ENCODE results near the gene YOD1. TPM values are rescaled to one million over a fixed set of nuclear protein-coding genes. Genes with fewer than 3 reads are reported as not detected.

YOD1 gene
- total and polyA plus RNA-seq, 2 donors (not counting 1 experiment from before 2014, with no cell fraction given): 3.0 to 5.6 TPM

DNA sequence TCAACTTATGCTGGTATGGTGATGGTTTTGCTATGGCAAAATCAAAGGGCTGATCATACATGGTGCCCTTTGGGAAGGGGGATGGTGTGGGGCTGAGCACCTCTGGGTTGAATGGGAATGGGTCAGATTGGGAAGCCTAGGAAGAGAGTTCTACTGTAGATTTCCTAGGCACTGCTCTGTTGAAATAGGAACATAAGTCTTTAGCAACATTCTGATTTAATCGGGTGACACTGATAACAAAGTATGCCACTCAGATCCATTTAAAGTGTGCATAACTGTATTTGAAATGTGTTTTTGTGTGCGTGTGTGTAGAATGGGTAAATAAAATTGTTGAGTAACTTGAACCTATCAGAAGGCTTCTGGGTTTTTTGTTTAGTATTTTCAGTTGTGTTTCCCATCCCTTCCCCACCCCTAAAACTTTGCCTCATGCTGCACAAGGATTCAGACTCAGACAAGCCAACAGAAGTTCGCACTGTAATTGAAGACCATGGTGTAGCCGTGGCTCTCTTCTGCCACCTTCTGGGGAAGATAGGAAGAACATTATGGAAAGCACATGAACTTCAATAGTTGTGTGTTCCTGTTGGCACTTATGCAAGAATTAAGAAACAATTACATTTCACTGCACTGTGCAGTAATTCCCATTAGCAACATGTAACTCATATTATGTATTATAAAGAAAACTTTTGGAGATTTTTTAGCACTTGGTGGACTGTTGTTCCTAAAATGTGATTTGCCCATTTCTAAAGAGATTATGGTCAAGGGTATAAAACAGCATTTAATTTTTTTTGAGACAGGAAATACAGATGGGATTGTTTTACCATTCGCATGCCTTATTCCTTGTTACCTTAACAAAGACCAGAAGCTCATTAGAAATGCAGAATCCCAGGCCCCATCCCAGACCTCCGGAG, 26.7 kb upstream of the YOD1 start:
- Histone ChIP-seq H3K27me3 (ENCODE audit: control insufficient read depth, insufficient read depth, low read length) (no peaks in the 10 kb centered on the region), H3K4me1 (ENCODE audit: control insufficient read depth, extremely low read depth, insufficient read depth, low read length) (no peaks in the 10 kb centered on the region), H3K27ac (ENCODE audit: insufficient read depth, low read length) (no peak overlapping the region), H4K20me1 (ENCODE audit: control insufficient read depth, extremely low read depth, insufficient read depth, low read length) (no peaks in the 10 kb centered on the region), H3K36me3 (ENCODE audit: control insufficient read depth, insufficient read depth, low read length) (no peaks in the 10 kb centered on the region), H3K9me3 (ENCODE audit: control insufficient read depth, insufficient read depth, low read depth, low read length) (no peaks in the 10 kb centered on the region), H3K9ac (ENCODE audit: insufficient read depth, low read length) (no peak overlapping the region), H3K4me2 (ENCODE audit: extremely low read depth, insufficient read depth, low read length) (no peak overlapping the region), H3K79me2 (ENCODE audit: control insufficient read depth, insufficient read depth, low read length) (no peaks in the 10 kb centered on the region), H3K4me3 (replicated peaks in 1 of 4; ENCODE audit: control extremely low read depth in 1 of 4, insufficient read depth in 1 of 4, low read depth in 3 of 4, low read length in 4 of 4) (no peak overlapping the region), H2AFZ (ENCODE audit: low read length) (no peak overlapping the region)
- peak; percentile 57 to 83 for DNase-seq (ENCODE audit: low read depth in 2 of 2)
- no peak for TF ChIP-seq EZH2 (IDR thresholded peaks at IDR 0.05; ENCODE audit: low read length, missing control alignments)
- TF ChIP-seq, protein P1, sequence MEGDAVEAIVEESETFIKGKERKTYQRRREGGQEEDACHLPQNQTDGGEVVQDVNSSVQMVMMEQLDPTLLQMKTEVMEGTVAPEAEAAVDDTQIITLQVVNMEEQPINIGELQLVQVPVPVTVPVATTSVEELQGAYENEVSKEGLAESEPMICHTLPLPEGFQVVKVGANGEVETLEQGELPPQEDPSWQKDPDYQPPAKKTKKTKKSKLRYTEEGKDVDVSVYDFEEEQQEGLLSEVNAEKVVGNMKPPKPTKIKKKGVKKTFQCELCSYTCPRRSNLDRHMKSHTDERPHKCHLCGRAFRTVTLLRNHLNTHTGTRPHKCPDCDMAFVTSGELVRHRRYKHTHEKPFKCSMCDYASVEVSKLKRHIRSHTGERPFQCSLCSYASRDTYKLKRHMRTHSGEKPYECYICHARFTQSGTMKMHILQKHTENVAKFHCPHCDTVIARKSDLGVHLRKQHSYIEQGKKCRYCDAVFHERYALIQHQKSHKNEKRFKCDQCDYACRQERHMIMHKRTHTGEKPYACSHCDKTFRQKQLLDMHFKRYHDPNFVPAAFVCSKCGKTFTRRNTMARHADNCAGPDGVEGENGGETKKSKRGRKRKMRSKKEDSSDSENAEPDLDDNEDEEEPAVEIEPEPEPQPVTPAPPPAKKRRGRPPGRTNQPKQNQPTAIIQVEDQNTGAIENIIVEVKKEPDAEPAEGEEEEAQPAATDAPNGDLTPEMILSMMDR (conservative IDR thresholded peaks at IDR 0.05 in 1 of 2, IDR thresholded peaks at IDR 0.05 in 1 of 2; ENCODE audit: low read depth in 1 of 2, low read length in 2 of 2): peak; percentile 96

DNA sequence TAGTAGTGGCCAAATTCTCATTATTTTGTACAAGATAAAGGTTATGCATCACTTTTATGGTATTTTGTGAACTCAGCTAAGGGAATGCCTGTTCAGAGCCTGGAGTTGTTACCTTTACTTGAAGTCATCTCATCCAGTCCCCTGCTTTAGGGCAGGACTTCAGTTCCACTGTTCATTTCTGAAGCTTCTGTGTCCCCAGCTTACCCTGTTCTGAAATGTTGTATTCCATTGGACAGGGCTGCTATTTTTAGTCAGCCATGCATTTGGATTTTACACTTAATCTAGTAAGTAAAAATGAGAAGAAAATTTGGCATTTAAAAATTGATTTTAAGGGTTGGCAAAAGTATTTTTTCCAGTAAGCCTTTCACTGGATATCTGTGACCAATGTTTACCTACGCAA, 26.0 kb upstream of the YOD1 start:
- TF ChIP-seq, protein P1 (conservative IDR thresholded peaks at IDR 0.05 in 1 of 2, IDR thresholded peaks at IDR 0.05 in 1 of 2; ENCODE audit: low read depth in 1 of 2, low read length in 2 of 2): no peak
- TF ChIP-seq EZH2 (IDR thresholded peaks at IDR 0.05; ENCODE audit: low read length, missing control alignments): no peak
- Histone ChIP-seq H3K27me3 (ENCODE audit: control insufficient read depth, insufficient read depth, low read length) (no peaks in the 10 kb centered on the region), H3K79me2 (ENCODE audit: control insufficient read depth, insufficient read depth, low read length) (no peaks in the 10 kb centered on the region), H3K36me3 (ENCODE audit: control insufficient read depth, insufficient read depth, low read length) (no peaks in the 10 kb centered on the region), H3K4me2 (ENCODE audit: extremely low read depth, insufficient read depth, low read length) (no peak overlapping the region), H2AFZ (ENCODE audit: low read length) (no peak overlapping the region), H3K9me3 (ENCODE audit: control insufficient read depth, insufficient read depth, low read depth, low read length) (no peaks in the 10 kb centered on the region), H3K4me1 (ENCODE audit: control insufficient read depth, extremely low read depth, insufficient read depth, low read length) (no peaks in the 10 kb centered on the region), H3K27ac (ENCODE audit: insufficient read depth, low read length) (no peak overlapping the region), H4K20me1 (ENCODE audit: control insufficient read depth, extremely low read depth, insufficient read depth, low read length) (no peaks in the 10 kb centered on the region), H3K4me3 (replicated peaks in 1 of 4; ENCODE audit: control extremely low read depth in 1 of 4, insufficient read depth in 1 of 4, low read depth in 3 of 4, low read length in 4 of 4) (no peak overlapping the region), H3K9ac (ENCODE audit: insufficient read depth, low read length) (no peak overlapping the region)
- no peak for DNase-seq (ENCODE audit: low read depth in 2 of 2)

DNA sequence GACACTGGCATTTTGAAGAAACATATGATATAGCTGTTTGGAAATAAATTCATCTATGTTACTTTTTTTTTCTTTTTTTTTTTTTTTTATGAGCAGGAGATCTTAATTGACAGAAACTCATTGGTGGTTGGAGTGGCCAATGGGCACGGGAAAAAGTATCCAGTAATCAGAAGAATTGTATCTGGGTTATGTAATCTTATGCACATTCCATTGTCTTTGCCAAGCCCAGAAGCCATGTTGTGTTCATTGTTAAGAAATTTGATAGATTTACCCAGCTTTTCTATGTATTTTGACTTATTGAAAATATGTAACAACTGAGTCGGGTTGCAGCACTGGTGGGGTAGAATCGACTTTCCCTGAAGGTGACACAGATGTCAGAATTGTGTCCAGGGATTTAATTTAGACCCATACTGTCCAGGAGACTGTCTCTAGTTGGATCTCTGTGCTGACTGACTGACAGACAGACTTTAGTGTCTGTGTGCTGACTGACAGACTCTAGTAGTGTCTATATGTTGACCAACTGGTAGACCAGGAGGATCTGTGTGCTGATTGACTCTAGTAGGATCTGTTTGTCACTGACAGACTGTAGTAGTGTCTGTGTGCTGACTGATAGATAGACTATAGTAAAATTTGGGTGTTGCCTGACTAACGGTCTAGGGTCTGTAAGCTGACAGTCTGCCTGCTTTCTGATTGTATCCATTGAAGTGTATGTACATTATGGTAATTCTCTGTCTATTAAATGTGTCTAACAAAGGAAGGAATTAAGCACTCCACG, 25.4 kb upstream of the YOD1 start:
- Histone ChIP-seq H3K4me3 (replicated peaks in 1 of 4; ENCODE audit: control extremely low read depth in 1 of 4, insufficient read depth in 1 of 4, low read depth in 3 of 4, low read length in 4 of 4) (no peak overlapping the region), H3K79me2 (ENCODE audit: control insufficient read depth, insufficient read depth, low read length) (no peaks in the 10 kb centered on the region), H3K4me2 (ENCODE audit: extremely low read depth, insufficient read depth, low read length) (no peak overlapping the region), H3K36me3 (ENCODE audit: control insufficient read depth, insufficient read depth, low read length) (no peaks in the 10 kb centered on the region), H3K9ac (ENCODE audit: insufficient read depth, low read length) (no peak overlapping the region), H2AFZ (ENCODE audit: low read length) (no peak overlapping the region), H3K4me1 (ENCODE audit: control insufficient read depth, extremely low read depth, insufficient read depth, low read length) (no peaks in the 10 kb centered on the region), H3K27ac (ENCODE audit: insufficient read depth, low read length) (no peak overlapping the region), H3K27me3 (ENCODE audit: control insufficient read depth, insufficient read depth, low read length) (no peaks in the 10 kb centered on the region), H3K9me3 (ENCODE audit: control insufficient read depth, insufficient read depth, low read depth, low read length) (no peaks in the 10 kb centered on the region), H4K20me1 (ENCODE audit: control insufficient read depth, extremely low read depth, insufficient read depth, low read length) (no peaks in the 10 kb centered on the region)
- TF ChIP-seq, protein P1 (conservative IDR thresholded peaks at IDR 0.05 in 1 of 2, IDR thresholded peaks at IDR 0.05 in 1 of 2; ENCODE audit: low read depth in 1 of 2, low read length in 2 of 2): no peak
- no peak for TF ChIP-seq EZH2 (IDR thresholded peaks at IDR 0.05; ENCODE audit: low read length, missing control alignments)
- peak in 1 of 2 donors; percentile 14 for DNase-seq (ENCODE audit: low read depth in 2 of 2)

Data from fibroblast of lung (primary cell).